K562 (cell line): ENCODE measurements around the gene SMIM36. TPM values are rescaled to one million over a fixed set of nuclear protein-coding genes. Genes with fewer than 3 reads are reported as not detected.
A peak's percentile ranks its signal among the peaks of the same experiment; 100 is the strongest.

Experiments used
- CREB1 ChIP-seq, 2 experiments: sonication (generic) in 1 of 2; formaldehyde crosslinking in 1 of 2; IDR thresholded peaks; 2 replicates each; pipeline versions ENCODE4 v1.6.1 to v1.8.0; 2012 to 2022; ENCODE audit warnings: inconsistent platforms in 1 of 2, mild to moderate bottlenecking in 1 of 2, missing genetic modification reagents in 1 of 2, moderate library complexity in 1 of 2
- HDAC8 ChIP-seq: fragments of 450-650 bp; IDR thresholded peaks from 2 replicates; pipeline ENCODE4 v1.6.1; 2016; ENCODE audit warnings: mild to moderate bottlenecking, missing genetic modification characterization, moderate library complexity, missing compliant biosample characterization
- HSF4 ChIP-seq: fragments of 250-450 bp; sonication (Bioruptor Pico); IDR thresholded peaks from 2 replicates; pipeline ENCODE4 v2.1.2; 2022; ENCODE audit warnings: mild to moderate bottlenecking, moderate library complexity, borderline replicate concordance
- KDM5B ChIP-seq: fragments of 200-600 bp; sonication (generic); IDR thresholded peaks from 2 replicates; pipeline ENCODE4 v1.6.1; 2012; ENCODE audit warnings: low read depth, mild to moderate bottlenecking, moderate library complexity, low read length, control low read depth, inconsistent platforms; ENCODE audit not compliant: insufficient replicate concordance
- MAZ ChIP-seq, 2 experiments: fragments of 450-650 bp in 1 of 2; sonication (generic) in 1 of 2; formaldehyde crosslinking; IDR thresholded peaks in 1 of 2; conservative IDR thresholded peaks in 1 of 2; 2 replicates each; pipeline versions ENCODE4 v1.4.0 to v1.5.0; 2020; ENCODE audit warnings: mild to moderate bottlenecking in 1 of 2, missing genetic modification reagents in 1 of 2
- MEF2D ChIP-seq: conservative IDR thresholded peaks from 2 replicates; pipeline ENCODE4 v1.6.1; 2016; ENCODE audit warnings: low read depth, missing genetic modification characterization, missing compliant biosample characterization
- NR4A1 ChIP-seq, 2 experiments: fragments of 250-450 bp in 1 of 2; fragments of 450-650 bp in 1 of 2; sonication (Bioruptor Pico) in 1 of 2; IDR thresholded peaks; 2 replicates each; pipeline versions ENCODE4 v1.4.0 to v1.6.1; 2016 to 2020; ENCODE audit warnings: mild to moderate bottlenecking in 2 of 2, missing compliant biosample characterization in 1 of 2, missing genetic modification characterization in 1 of 2, moderate library complexity in 1 of 2
- TEAD2 ChIP-seq: fragments of 450-650 bp; IDR thresholded peaks from 2 replicates; pipeline ENCODE4 v1.6.1; 2016; ENCODE audit warnings: missing genetic modification characterization, control low read depth, missing compliant biosample characterization
- ZBTB17 ChIP-seq: fragments of 450-650 bp; formaldehyde crosslinking; IDR thresholded peaks from 2 replicates; pipeline ENCODE4 v1.4.0; 2020; ENCODE audit warnings: mild to moderate bottlenecking
- ZBTB9 ChIP-seq: fragments of 450-650 bp; formaldehyde crosslinking; IDR thresholded peaks from 2 replicates; pipeline ENCODE4 v1.4.0; 2020; ENCODE audit warnings: mild to moderate bottlenecking, moderate library complexity
- ZNF197 ChIP-seq: fragments of 200-800 bp; sonication (Bioruptor generic); IDR thresholded peaks from 2 replicates; pipeline ENCODE4 v1.6.1; 2016; ENCODE audit warnings: low read depth, missing genetic modification characterization, missing compliant biosample characterization
- ZNF395 ChIP-seq: fragments of 200-800 bp; sonication (Bioruptor generic); IDR thresholded peaks from 2 replicates; pipeline ENCODE4 v1.6.1; 2017; ENCODE audit warnings: missing genetic modification characterization, missing compliant biosample characterization
- ZNF592 ChIP-seq: fragments of 450-650 bp; IDR thresholded peaks from 2 replicates; pipeline ENCODE4 v1.6.1; 2017; ENCODE audit warnings: antibody characterized with exemption, mild to moderate bottlenecking
- polyA plus RNA-seq, 8 experiments: library from polyadenylated mRNA; depleted of rRNA in 4 of 8; stranded (reverse) in 5 of 8; unstranded in 3 of 8; fragments of >200 nt; fragmentation: Nextera tagmentation in 2 of 8; fragmentation: Illumina TruSeq in 1 of 8; extraction: Ambion mirVana in 2 of 8; extraction: Trizol in 1 of 8; gene quantifications; 2 replicates each; pipeline versions ENCODE4 v1.2.1 to v1.2.3, GENCODE V29; 2011 to 2014; ENCODE audit warnings: inconsistent platforms in 1 of 8, missing spikeins in 1 of 8
- total RNA-seq, 7 experiments: library from RNA; depleted of rRNA in 6 of 7; stranded (reverse); fragments of >200 nt in 6 of 7; fragmentation: Illumina TruSeq in 2 of 7; extraction: Trizol in 2 of 7; gene quantifications; 2 replicates each; pipeline versions ENCODE4 v1.2.1 to v1.2.3, GENCODE V29; 2011 to 2021; ENCODE audit warnings: low replicate concordance in 1 of 7
- TF ChIP-seq, protein P1 (sequence below): fragments of 450-650 bp; IDR thresholded peaks from 2 replicates; pipeline ENCODE4 v1.6.1; 2016
- TF ChIP-seq, protein P2 (sequence below): fragments of 450-650 bp; conservative IDR thresholded peaks from 2 replicates; pipeline ENCODE4 v1.6.1; 2016; ENCODE audit warnings: missing genetic modification characterization, low read depth, mild to moderate bottlenecking, control low read depth, missing compliant biosample characterization

SMIM36 gene
- total and polyA plus RNA-seq, 9 of the 15 experiments (the other 6 are each of a cell fraction or from before 2014, with no cell fraction given), result not detected

GRCh38 chr17:55432358-55433028 is 78.8 kb downstream of the SMIM36 start (continued):
- TF ChIP-seq ZNF395 (CRISPR knock-in tag) (peak; percentile 91), MAZ (CRISPR knock-in tag; conservative IDR thresholded peaks at IDR 0.05 in 1 of 2, IDR thresholded peaks at IDR 0.05 in 1 of 2) (peak in 1 of 2 experiments; percentile 36; a peak in 1 of 4 replicates), ZNF592 (peak; percentile 98), ZNF197 (CRISPR knock-in tag) (peak; percentile 79), NR4A1 (CRISPR knock-in tag; IDR thresholded peaks at IDR 0.05) (no peak), NR4A1 (tag; IDR thresholded peaks at IDR 0.05) (peak; percentile 93), CREB1 (IDR thresholded peaks at IDR 0.05) (no peak), CREB1 (CRISPR knock-in tag; IDR thresholded peaks at IDR 0.05) (no peak), ZBTB17 (CRISPR knock-in tag) (peak; percentile 83; the same call in 1 of the 2 replicates), TEAD2 (tag) (peak; percentile 77; the same call in 1 of the 2 replicates), ZBTB9 (CRISPR knock-in tag) (peak; percentile 64; the same call in 1 of the 2 replicates), KDM5B (no peak), HSF4 (CRISPR knock-in tag) (peak; percentile 75; the same call in 1 of the 2 replicates), HDAC8 (tag) (peak; percentile 82), MEF2D (tag) (peak; percentile 81)
- TF ChIP-seq, protein P1, sequence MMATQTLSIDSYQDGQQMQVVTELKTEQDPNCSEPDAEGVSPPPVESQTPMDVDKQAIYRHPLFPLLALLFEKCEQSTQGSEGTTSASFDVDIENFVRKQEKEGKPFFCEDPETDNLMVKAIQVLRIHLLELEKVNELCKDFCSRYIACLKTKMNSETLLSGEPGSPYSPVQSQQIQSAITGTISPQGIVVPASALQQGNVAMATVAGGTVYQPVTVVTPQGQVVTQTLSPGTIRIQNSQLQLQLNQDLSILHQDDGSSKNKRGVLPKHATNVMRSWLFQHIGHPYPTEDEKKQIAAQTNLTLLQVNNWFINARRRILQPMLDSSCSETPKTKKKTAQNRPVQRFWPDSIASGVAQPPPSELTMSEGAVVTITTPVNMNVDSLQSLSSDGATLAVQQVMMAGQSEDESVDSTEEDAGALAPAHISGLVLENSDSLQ, result no peak; the same call in 1 of the 2 replicates
- TF ChIP-seq, protein P2, sequence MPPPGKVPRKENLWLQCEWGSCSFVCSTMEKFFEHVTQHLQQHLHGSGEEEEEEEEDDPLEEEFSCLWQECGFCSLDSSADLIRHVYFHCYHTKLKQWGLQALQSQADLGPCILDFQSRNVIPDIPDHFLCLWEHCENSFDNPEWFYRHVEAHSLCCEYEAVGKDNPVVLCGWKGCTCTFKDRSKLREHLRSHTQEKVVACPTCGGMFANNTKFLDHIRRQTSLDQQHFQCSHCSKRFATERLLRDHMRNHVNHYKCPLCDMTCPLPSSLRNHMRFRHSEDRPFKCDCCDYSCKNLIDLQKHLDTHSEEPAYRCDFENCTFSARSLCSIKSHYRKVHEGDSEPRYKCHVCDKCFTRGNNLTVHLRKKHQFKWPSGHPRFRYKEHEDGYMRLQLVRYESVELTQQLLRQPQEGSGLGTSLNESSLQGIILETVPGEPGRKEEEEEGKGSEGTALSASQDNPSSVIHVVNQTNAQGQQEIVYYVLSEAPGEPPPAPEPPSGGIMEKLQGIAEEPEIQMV, result peak; percentile 71
